Measurements from ENCODE around the gene TP53TG5.

The TP53TG5 gene

GRCh38 chr20:45323731-45324130 lies 54.4 kb downstream of the TP53TG5 start:
- DNase-seq (ENCODE audit: low spot score): no peak

- no peak for DNase-seq (ENCODE audit: low spot score)
Observed at GRCh38 chr20:45322952-45323383, 55.2 kb downstream of the TP53TG5 start.

Data from left forelimb (tissue), 1 donor.